Measurements from ENCODE around the gene C10orf90. TPM values are rescaled to one million over a fixed set of nuclear protein-coding genes. Genes with fewer than 3 reads are reported as not detected.

C10orf90 gene
- total RNA-seq, 1 experiment from 2014 or later: 0.67 TPM

DNA sequence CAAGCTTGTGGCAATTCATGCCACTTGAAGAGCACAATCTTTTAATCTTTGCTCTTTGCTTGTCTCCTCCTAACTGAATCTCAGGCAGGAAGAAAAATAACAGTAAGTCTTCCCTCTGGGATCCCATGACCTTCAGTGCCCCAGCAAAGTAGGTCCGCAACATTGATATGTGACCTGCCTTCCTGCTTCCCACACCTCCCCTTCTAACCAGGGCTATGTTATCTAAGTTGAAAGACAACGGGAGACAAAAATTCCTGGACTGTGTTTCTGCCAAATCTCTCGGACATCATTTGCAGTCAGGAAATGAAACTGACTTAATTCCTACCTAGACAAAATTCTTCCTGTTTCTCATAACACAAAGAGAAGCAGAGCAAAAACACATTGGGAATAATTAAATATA, 53.8 kb downstream of the C10orf90 start:
- DNase-seq (ENCODE audit: low read depth, low spot score): no peak
- TF ChIP-seq POLR2AphosphoS5 (IDR thresholded peaks at IDR 0.05; ENCODE audit: low read depth, low read length) (no peak), SIN3A (IDR thresholded peaks at IDR 0.05; ENCODE audit: borderline replicate concordance, insufficient read depth, low read depth, low read length) (no peak), TCF7L2 (IDR thresholded peaks at IDR 0.05; ENCODE audit: low read depth, low read length) (no peak)
- TF ChIP-seq, protein P1, sequence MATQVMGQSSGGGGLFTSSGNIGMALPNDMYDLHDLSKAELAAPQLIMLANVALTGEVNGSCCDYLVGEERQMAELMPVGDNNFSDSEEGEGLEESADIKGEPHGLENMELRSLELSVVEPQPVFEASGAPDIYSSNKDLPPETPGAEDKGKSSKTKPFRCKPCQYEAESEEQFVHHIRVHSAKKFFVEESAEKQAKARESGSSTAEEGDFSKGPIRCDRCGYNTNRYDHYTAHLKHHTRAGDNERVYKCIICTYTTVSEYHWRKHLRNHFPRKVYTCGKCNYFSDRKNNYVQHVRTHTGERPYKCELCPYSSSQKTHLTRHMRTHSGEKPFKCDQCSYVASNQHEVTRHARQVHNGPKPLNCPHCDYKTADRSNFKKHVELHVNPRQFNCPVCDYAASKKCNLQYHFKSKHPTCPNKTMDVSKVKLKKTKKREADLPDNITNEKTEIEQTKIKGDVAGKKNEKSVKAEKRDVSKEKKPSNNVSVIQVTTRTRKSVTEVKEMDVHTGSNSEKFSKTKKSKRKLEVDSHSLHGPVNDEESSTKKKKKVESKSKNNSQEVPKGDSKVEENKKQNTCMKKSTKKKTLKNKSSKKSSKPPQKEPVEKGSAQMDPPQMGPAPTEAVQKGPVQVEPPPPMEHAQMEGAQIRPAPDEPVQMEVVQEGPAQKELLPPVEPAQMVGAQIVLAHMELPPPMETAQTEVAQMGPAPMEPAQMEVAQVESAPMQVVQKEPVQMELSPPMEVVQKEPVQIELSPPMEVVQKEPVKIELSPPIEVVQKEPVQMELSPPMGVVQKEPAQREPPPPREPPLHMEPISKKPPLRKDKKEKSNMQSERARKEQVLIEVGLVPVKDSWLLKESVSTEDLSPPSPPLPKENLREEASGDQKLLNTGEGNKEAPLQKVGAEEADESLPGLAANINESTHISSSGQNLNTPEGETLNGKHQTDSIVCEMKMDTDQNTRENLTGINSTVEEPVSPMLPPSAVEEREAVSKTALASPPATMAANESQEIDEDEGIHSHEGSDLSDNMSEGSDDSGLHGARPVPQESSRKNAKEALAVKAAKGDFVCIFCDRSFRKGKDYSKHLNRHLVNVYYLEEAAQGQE (IDR thresholded peaks at IDR 0.05; ENCODE audit: insufficient read depth in 1 of 2, low read depth in 2 of 2, low read length in 1 of 2): no peak
- TF ChIP-seq, protein P2, sequence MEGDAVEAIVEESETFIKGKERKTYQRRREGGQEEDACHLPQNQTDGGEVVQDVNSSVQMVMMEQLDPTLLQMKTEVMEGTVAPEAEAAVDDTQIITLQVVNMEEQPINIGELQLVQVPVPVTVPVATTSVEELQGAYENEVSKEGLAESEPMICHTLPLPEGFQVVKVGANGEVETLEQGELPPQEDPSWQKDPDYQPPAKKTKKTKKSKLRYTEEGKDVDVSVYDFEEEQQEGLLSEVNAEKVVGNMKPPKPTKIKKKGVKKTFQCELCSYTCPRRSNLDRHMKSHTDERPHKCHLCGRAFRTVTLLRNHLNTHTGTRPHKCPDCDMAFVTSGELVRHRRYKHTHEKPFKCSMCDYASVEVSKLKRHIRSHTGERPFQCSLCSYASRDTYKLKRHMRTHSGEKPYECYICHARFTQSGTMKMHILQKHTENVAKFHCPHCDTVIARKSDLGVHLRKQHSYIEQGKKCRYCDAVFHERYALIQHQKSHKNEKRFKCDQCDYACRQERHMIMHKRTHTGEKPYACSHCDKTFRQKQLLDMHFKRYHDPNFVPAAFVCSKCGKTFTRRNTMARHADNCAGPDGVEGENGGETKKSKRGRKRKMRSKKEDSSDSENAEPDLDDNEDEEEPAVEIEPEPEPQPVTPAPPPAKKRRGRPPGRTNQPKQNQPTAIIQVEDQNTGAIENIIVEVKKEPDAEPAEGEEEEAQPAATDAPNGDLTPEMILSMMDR (IDR thresholded peaks at IDR 0.05): no peak
- intact Hi-C loops (cut with micrococcal nuclease; ENCODE audit: unreplicated experiment) (no loop called here), in situ Hi-C loops (cut with HindIII; ENCODE audit: low pct_unique_long_range_greater_than_20kb, low sequenced_read_pairs) (no loop called here)
- ChIA-PET POLR2A (no interaction called here), CTCF (no interaction called here)
- no peaks in the 10 kb centered on the region for H3K36me3 ChIP-seq (ENCODE audit: control insufficient read depth, insufficient read depth, low read length)
- H3K4me3 ChIP-seq (ENCODE audit: low read depth in 2 of 2, low read length in 2 of 2): no peak overlapping the region
- peaks cover 14% of the 10 kb centered on the region; the same call in 1 of the 2 replicates for H3K27me3 ChIP-seq (ENCODE audit: control insufficient read depth, insufficient read depth, low read length)
- no TSS peak for BruUV-seq (replicated peaks)
- no peaks in the 10 kb centered on the region for H3K4me1 ChIP-seq (ENCODE audit: control insufficient read depth, insufficient read depth, low read length)
- H3K27ac ChIP-seq (ENCODE audit: low read length): no peak overlapping the region
- no peaks in the 10 kb centered on the region for H3K9me3 ChIP-seq (ENCODE audit: control insufficient read depth, insufficient read depth, low read depth, low read length)
- ATAC-seq: no peak

DNA sequence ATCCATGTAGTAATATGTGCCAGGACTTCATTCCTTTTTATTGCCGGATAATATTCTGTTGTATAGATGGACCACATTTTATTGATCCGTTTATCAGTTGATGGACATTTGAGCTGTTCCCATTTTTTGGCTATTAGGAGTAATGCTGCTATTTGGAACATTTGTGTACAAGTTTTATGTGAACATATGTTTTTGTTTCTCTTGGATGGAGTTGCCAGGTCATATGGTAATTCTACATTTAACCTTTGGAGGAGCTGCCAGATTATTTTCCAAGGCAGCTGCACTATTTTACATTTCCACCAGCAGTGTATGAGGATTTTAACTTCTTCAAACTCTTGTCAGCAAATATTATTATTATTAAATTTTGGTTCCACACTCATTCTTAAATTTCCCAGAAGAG, 59.2 kb downstream of the C10orf90 start:
- Histone ChIP-seq H3K4me3 (ENCODE audit: low read depth in 2 of 2, low read length in 2 of 2) (no peak overlapping the region), H3K27me3 (ENCODE audit: control insufficient read depth, insufficient read depth, low read length) (peaks cover 2% of the 10 kb centered on the region; the same call in 1 of the 2 replicates), H3K27ac (ENCODE audit: low read length) (no peak overlapping the region), H3K4me1 (ENCODE audit: control insufficient read depth, insufficient read depth, low read length) (no peaks in the 10 kb centered on the region), H3K36me3 (ENCODE audit: control insufficient read depth, insufficient read depth, low read length) (no peaks in the 10 kb centered on the region), H3K9me3 (ENCODE audit: control insufficient read depth, insufficient read depth, low read depth, low read length) (no peaks in the 10 kb centered on the region)
- intact Hi-C loops (cut with micrococcal nuclease; ENCODE audit: unreplicated experiment): no loop called here
- ATAC-seq (no peak), DNase-seq (ENCODE audit: low read depth, low spot score) (no peak)
- in situ Hi-C loops (cut with HindIII; ENCODE audit: low pct_unique_long_range_greater_than_20kb, low sequenced_read_pairs): no loop called here
- CTCF ChIA-PET: no interaction called here
- POLR2A ChIA-PET: no interaction called here
- TF ChIP-seq POLR2AphosphoS5 (IDR thresholded peaks at IDR 0.05; ENCODE audit: low read depth, low read length) (no peak), TCF7L2 (IDR thresholded peaks at IDR 0.05; ENCODE audit: low read depth, low read length) (no peak), SIN3A (IDR thresholded peaks at IDR 0.05; ENCODE audit: borderline replicate concordance, insufficient read depth, low read depth, low read length) (no peak)
- TF ChIP-seq, protein P2 (IDR thresholded peaks at IDR 0.05): no peak
- no TSS peak for BruUV-seq (replicated peaks)
